Skeletal muscle satellite cell (primary cell): ENCODE measurements around the gene PRKAG3.

Experiments
- H3K27me3 ChIP-seq: 2 replicates; pipeline ENCODE4 v1.7.0; 2013; ENCODE audit warnings: low read length; ENCODE audit not compliant: control insufficient read depth, insufficient read depth
- H3K36me3 ChIP-seq: 2 replicates; pipeline ENCODE4 v1.7.0; 2013; ENCODE audit warnings: mild to moderate bottlenecking, control low read depth, low read length; ENCODE audit not compliant: insufficient read depth
- H3K4me1 ChIP-seq: 2 replicates; pipeline ENCODE4 v1.7.0; 2013; ENCODE audit warnings: low read length; ENCODE audit not compliant: control insufficient read depth, insufficient read depth
- H3K4me2 ChIP-seq: 2 replicates; pipeline ENCODE4 v1.7.0; 2013; ENCODE audit warnings: mild to moderate bottlenecking, low read length
- H3K4me3 ChIP-seq: 2 replicates; pipeline ENCODE4 v1.7.0; 2013; ENCODE audit warnings: low read length
- H3K9ac ChIP-seq: 2 replicates; pipeline ENCODE4 v1.7.0; 2013; ENCODE audit warnings: mild to moderate bottlenecking, low read depth, low read length, moderate library complexity
- H3K9me3 ChIP-seq: replicated peaks from 2 replicates; pipeline ENCODE4 v1.7.0; 2013; ENCODE audit warnings: mild to moderate bottlenecking, control low read depth, low read length

Gene PRKAG3

GRCh38 chr2:218860950-218861381 lies 29.4 kb upstream of the PRKAG3 start:
- H3K4me3 ChIP-seq: no peak overlapping the region
- peaks cover 4% of the 10 kb centered on the region for H3K4me1 ChIP-seq
- no peak overlapping the region for H3K9ac ChIP-seq
- no peaks in the 10 kb centered on the region for H3K9me3 ChIP-seq
- peaks cover 74% of the 10 kb centered on the region for H3K27me3 ChIP-seq
- peak overlapping the region; percentile 66 for H3K4me2 ChIP-seq
- H3K36me3 ChIP-seq: no peaks in the 10 kb centered on the region

DNA sequence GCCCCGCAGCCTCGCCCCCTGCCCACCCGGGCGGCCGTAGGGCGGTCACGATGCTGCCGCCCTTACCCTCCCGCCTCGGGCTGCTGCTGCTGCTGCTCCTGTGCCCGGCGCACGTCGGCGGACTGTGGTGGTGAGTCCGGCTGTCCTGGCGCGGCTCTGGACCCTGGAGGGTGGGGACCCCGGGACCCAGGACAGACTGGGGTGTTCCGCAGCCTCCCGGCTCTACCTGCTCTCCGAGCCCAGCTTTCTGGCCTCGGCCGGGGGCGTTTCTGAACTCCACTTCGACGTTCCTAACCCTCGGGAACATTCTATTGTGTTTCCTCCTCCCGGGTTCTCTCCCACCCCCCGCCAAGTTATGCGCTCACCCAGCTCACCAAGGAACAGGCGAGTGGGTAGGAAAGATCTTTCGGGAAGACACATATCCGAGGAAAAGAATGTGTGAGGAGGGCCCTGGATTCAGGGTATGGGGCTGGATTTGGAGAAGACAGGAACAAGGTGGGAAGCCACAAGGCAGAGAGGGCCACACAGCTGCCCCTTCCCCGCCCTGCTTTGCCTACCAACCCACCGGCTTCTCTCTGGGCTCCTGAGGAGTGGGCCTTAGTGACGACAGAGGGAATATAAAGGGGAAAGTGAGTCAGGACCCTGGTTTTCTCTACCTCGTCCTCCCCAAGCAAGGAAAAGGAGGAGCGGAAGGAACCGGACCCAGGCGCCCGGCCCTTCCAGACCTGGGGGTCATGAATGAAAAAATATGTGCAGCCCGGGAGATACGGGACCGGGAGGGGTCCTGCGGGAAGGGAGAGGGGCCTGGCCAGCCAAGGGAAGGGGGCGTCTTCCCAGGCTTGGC lies 28.6 kb upstream of the PRKAG3 start:
- peaks cover 4% of the 10 kb centered on the region for H3K4me1 ChIP-seq
- peak overlapping the region; percentile 42 for H3K4me3 ChIP-seq
- H3K9ac ChIP-seq: no peak overlapping the region
- H3K9me3 ChIP-seq: no peaks in the 10 kb centered on the region
- H3K27me3 ChIP-seq: peaks cover 82% of the 10 kb centered on the region
- no peaks in the 10 kb centered on the region for H3K36me3 ChIP-seq
- peak overlapping the region; percentile 66 for H3K4me2 ChIP-seq

- no peak within 1 kb of the TSS for H3K9ac ChIP-seq
- peak within 1 kb of the TSS; percentile 66 for H3K4me2 ChIP-seq
- H3K36me3 ChIP-seq: no peaks in the 10 kb centered on the region
- H3K4me1 ChIP-seq: peaks cover 4% of the 10 kb centered on the region
- peak within 1 kb of the TSS; percentile 42 for H3K4me3 ChIP-seq
- peaks cover 82% of the 10 kb centered on the region for H3K27me3 ChIP-seq
- H3K9me3 ChIP-seq: no peaks in the 10 kb centered on the region
Measured at GRCh38 chr2:218859556-218859987, 28.0 kb upstream of the PRKAG3 start, which contains the start of gene WNT6. Gene WNT6 (plus strand): TSS chr2:218859805. CDS start chr2:218860038, 233 bp downstream.

GRCh38 chr2:218858671-218859555 lies 27.3 kb upstream of the PRKAG3 start:
- H3K4me2 ChIP-seq: peak overlapping the region; percentile 41
- no peak overlapping the region for H3K9ac ChIP-seq
- H3K4me3 ChIP-seq: no peak overlapping the region
- peaks cover 86% of the 10 kb centered on the region for H3K27me3 ChIP-seq
- H3K36me3 ChIP-seq: no peaks in the 10 kb centered on the region
- no peaks in the 10 kb centered on the region for H3K9me3 ChIP-seq
- H3K4me1 ChIP-seq: peaks cover 6% of the 10 kb centered on the region

DNA sequence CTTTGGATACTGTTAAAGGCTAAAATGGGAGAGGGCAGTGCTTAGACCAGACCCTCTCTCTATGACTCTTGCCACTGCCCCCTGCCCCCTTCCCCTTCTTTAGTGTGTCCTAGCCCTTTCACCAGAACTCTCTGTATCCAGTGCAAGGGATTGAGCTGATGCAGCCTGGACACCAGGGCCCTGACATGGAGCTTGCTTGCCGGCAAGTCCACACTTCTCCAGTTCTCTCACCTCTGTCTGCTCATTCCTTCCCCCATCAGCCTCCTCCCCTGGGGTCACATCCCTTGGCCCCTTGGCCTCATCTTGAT lies 26.5 kb upstream of the PRKAG3 start:
- Histone ChIP-seq H3K4me3 (no peak overlapping the region), H3K4me1 (peaks cover 8% of the 10 kb centered on the region), H3K4me2 (no peak overlapping the region), H3K36me3 (no peaks in the 10 kb centered on the region), H3K9me3 (no peaks in the 10 kb centered on the region), H3K9ac (no peak overlapping the region), H3K27me3 (peaks cover 88% of the 10 kb centered on the region)

- H3K9ac ChIP-seq: no peak overlapping the region
- H3K36me3 ChIP-seq: no peaks in the 10 kb centered on the region
- no peak overlapping the region for H3K4me2 ChIP-seq
- H3K4me3 ChIP-seq: no peak overlapping the region
- peaks cover 86% of the 10 kb centered on the region for H3K27me3 ChIP-seq
- H3K4me1 ChIP-seq: peaks cover 8% of the 10 kb centered on the region
- H3K9me3 ChIP-seq: no peaks in the 10 kb centered on the region
Measured at GRCh38 chr2:218857371-218858137, 26.0 kb upstream of the PRKAG3 start.

DNA sequence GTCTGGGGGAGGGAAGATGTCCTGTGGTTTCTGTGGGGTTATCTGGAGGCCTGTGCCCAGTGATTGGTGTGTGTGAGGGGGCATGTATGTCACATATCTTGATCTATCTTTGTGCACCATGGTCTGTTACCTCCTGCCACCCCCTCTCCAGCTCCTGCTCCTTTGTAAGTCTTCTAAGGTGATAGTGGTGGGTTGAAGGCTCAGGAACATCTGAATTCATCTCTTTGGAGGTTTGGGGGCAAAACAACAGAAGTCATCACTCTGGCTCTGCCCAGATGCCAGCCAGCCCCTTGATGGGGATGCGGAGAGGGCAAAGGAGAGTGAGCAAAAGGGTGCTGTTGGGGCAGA lies 25.3 kb upstream of the PRKAG3 start:
- H3K4me2 ChIP-seq: no peak overlapping the region
- peaks cover 8% of the 10 kb centered on the region for H3K4me1 ChIP-seq
- H3K9ac ChIP-seq: no peak overlapping the region
- peaks cover 84% of the 10 kb centered on the region for H3K27me3 ChIP-seq
- no peaks in the 10 kb centered on the region for H3K36me3 ChIP-seq
- H3K9me3 ChIP-seq: no peaks in the 10 kb centered on the region
- no peak overlapping the region for H3K4me3 ChIP-seq

DNA sequence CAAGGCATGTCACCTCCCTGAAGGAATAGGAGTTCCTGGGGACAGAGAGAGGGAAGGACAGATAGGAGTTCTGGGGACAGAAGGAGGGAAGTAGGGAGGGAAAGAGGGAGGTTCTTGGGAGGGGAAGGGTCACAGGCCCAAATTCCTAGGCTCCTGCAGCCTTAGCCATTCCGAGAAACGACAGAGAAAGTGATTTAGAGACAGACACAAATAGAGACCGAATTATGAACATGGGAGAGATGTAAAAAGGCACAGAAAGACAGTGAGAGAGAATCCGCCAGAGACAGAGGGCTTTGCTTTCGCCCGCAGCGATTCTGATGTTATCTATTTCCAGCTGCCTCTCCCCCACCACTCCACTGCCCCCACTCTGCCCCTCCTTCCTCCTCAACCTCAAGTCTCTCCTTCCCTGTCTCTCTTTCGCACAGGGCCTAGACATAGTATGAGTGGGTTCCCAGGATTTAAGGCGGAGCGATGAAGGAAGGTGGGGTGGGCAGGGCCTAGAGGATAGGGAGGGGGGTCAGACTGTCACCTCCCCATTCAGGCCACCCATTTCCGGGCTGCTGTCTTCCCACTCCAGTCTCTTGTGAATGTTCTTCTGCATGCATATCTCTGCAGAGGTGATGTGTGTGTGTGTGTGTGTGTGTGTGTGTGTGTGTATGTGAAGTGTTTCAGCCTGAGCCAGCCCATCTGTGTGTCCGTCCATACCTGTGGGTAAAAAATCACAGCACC lies 24.7 kb upstream of the PRKAG3 start:
- peaks cover 8% of the 10 kb centered on the region for H3K4me1 ChIP-seq
- H3K9ac ChIP-seq: no peak overlapping the region
- no peak overlapping the region for H3K4me2 ChIP-seq
- H3K36me3 ChIP-seq: no peaks in the 10 kb centered on the region
- H3K9me3 ChIP-seq: no peaks in the 10 kb centered on the region
- peaks cover 79% of the 10 kb centered on the region for H3K27me3 ChIP-seq
- H3K4me3 ChIP-seq: no peak overlapping the region

DNA sequence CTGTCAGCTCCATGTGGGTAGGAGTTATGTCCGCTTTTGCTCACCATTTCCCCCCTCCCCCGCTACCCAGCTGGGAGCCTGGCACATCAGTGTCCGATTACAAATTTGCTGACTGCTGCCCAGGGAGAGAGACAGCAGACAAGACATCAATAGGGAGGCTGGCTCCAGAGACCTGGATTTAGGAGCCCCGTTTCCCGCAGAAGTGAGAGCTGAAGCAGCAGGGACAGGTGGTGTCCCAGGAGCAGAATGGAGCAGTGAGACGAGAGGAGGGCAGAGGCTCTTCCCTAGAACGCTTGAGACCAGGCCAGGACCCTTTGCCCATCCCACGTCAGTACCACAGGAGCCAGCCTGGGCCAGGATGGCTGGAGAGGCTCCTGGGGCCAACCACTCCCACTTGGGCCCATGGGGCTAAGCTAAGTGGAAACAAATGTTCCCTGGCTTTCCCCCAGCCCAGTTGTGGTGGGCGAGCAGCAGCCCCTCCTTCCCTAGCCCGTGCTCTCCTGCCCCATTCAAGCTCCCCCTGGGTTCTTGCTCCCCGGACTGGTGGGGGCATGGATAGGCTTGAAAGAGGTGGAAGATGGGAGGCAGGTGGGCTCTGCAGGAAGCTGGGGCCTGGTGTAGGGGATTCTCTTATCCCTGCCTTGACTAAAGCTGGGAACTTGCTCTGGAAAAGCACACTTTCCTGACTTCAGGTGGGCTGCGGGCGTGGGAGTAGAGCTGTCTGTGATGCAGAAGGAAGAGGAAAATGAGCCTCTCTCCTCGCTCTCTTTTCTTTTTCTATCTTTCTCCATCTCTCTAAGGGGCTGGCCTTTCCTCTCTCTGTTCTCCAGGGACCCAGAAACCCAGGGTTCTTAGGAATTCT lies 23.9 kb upstream of the PRKAG3 start:
- Histone ChIP-seq H3K4me1 (peaks cover 8% of the 10 kb centered on the region), H3K36me3 (no peaks in the 10 kb centered on the region), H3K9me3 (no peaks in the 10 kb centered on the region), H3K4me2 (no peak overlapping the region), H3K27me3 (peaks cover 74% of the 10 kb centered on the region), H3K9ac (no peak overlapping the region), H3K4me3 (no peak overlapping the region)

- Histone ChIP-seq H3K4me1 (peaks cover 5% of the 10 kb centered on the region), H3K4me3 (no peak overlapping the region), H3K27me3 (peaks cover 67% of the 10 kb centered on the region), H3K9ac (no peak overlapping the region), H3K9me3 (no peaks in the 10 kb centered on the region), H3K36me3 (no peaks in the 10 kb centered on the region), H3K4me2 (no peak overlapping the region)
Measured at GRCh38 chr2:218854860-218855259, 23.3 kb upstream of the PRKAG3 start.
